Uterus (tissue), 4 donors: ENCODE results near the gene SMAD5. TPM values are rescaled to one million over a fixed set of nuclear protein-coding genes. Genes with fewer than 3 reads are reported as not detected.
A peak's percentile ranks its signal among the peaks of the same experiment; 100 is the strongest.

Experiments
- DNase-seq, 2 donors: peaks; one replicate each; pipeline ENCODE4 v3.0.0-alpha.2; 2019 to 2020
- H3K27ac ChIP-seq, 2 donors: fragments of 200-600 bp; sonication (generic); 1 replicate in 1 of 2; 2 replicates in 1 of 2; pipeline ENCODE4 v1.5.1; 2016 to 2018
- H3K27me3 ChIP-seq, 2 donors: fragments of 200-600 bp; sonication (generic); one replicate each; pipeline ENCODE4 v1.5.1; 2018 to 2019; ENCODE audit warnings: control low read depth in 1 of 2
- H3K36me3 ChIP-seq, 2 donors: fragments of 200-600 bp; sonication (generic); one replicate each; pipeline ENCODE4 v1.5.1; 2019; ENCODE audit warnings: control low read depth in 1 of 2
- H3K4me1 ChIP-seq, 2 donors: fragments of 200-600 bp; sonication (generic); one replicate each; pipeline ENCODE4 v1.5.1; 2018 to 2019; ENCODE audit warnings: control low read depth in 1 of 2
- H3K4me3 ChIP-seq, 2 donors: fragments of 200-600 bp; sonication (generic); 1 replicate in 1 of 2; 2 replicates in 1 of 2; pipeline ENCODE4 v1.5.1; 2018 to 2019; ENCODE audit warnings: mild to moderate bottlenecking in 1 of 2
- H3K9me3 ChIP-seq, 2 donors: fragments of 200-600 bp; sonication (generic); one replicate each; pipeline ENCODE4 v1.5.1; 2019; ENCODE audit warnings: control low read depth in 1 of 2
- CTCF ChIP-seq, 4 experiments: fragments of 200-600 bp in 2 of 4; fragments of 450-650 bp in 2 of 4; sonication (generic) in 2 of 4; IDR thresholded peaks; one replicate each; pipeline ENCODE4 v1.5.1; 2016 to 2019; ENCODE audit warnings: antibody characterized with exemption in 4 of 4, mild to moderate bottlenecking in 2 of 4, moderate library complexity in 1 of 4
- POLR2A ChIP-seq, 2 donors: fragments of 450-650 bp; IDR thresholded peaks; one replicate each; pipeline ENCODE4 v1.6.1; 2016; ENCODE audit warnings: antibody characterized with exemption in 2 of 2, mild to moderate bottlenecking in 1 of 2, moderate library complexity in 1 of 2
- intact Hi-C: fragments of 100-400 bp; cut with DNase I; formaldehyde crosslinking; loops from one replicate; pipeline ENCODE4 v1.15.1; 2023; ENCODE audit warnings: low total_unique reads
- total RNA-seq, 4 donors: library from RNA; depleted of rRNA in 3 of 4; stranded (reverse); fragments of >200 nt in 3 of 4; gene quantifications; one replicate each; pipeline versions ENCODE4 v1.1.0 to v1.2.4, GENCODE V29; 2014 to 2023
- donor health status: DM: yes; HTN: yes; CAD: no.

SMAD5 gene
- total RNA-seq, 4 donors from 2014 or later: 33.0 to 193 (median 102) TPM

GRCh38 chr5:136190904-136191303 is 58.3 kb downstream of the SMAD5 start:
- peaks cover 0 to 15% of the 10 kb centered on the region in 2 donors for H3K4me1 ChIP-seq
- peaks cover 15 to 16% of the 10 kb centered on the region in 2 donors for H3K27me3 ChIP-seq
- intact Hi-C loops: no loop called here
- DNase-seq: no peak
- TF ChIP-seq CTCF (IDR thresholded peaks at IDR 0.05) (no peak), POLR2A (IDR thresholded peaks at IDR 0.05) (no peak)
- H3K36me3 ChIP-seq: no peaks in the 10 kb centered on the region
- no peaks in the 10 kb centered on the region for H3K9me3 ChIP-seq
- no peak overlapping the region for H3K4me3 ChIP-seq
- H3K27ac ChIP-seq: no peak overlapping the region

DNA sequence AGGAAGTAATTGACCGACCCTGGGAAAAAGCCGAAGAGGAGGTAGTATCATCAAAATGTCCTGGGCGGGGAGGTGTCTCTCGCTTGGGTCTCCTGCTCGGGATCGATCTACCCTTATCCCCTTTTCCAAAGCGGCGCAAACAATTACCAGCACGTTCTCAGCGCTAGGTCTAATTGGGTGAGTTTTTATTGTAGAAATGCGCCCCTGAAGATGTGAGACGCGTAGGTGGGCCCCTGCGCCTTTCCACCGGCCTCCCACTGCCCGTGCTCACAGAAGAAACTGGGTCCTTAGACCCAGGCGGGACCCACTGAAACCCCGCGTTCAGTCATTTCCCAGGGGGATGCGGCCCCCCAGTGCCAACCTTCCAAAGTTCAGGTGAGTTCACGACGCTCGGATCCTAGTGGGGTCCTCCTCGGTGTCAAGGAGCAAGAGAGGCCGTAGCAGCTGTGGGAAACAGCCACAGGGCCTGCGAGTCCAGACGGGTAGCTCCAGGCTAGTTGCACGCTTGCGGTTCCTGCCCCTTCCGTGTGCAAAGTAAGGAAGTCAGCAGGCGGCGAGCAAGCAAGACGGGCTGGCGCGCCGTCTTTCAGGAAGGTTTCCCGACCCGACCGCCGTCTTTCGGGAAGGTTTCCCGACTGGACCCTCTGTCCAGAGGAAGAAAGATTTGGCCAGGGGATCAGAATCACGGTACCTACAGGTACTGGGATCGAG is 58.8 kb downstream of the SMAD5 start:
- Histone ChIP-seq H3K36me3 (no peaks in the 10 kb centered on the region), H3K4me1 (peaks cover 0 to 15% of the 10 kb centered on the region in 2 donors), H3K27ac (no peak overlapping the region), H3K4me3 (no peak overlapping the region), H3K27me3 (peaks cover 15 to 16% of the 10 kb centered on the region in 2 donors), H3K9me3 (no peaks in the 10 kb centered on the region)
- DNase-seq: no peak
- intact Hi-C loops: no loop called here
- TF ChIP-seq POLR2A (IDR thresholded peaks at IDR 0.05): no peak
- no peak for TF ChIP-seq CTCF (IDR thresholded peaks at IDR 0.05)

GRCh38 chr5:136192015-136192525 is 59.4 kb downstream of the SMAD5 start:
- H3K36me3 ChIP-seq: no peaks in the 10 kb centered on the region
- no peak for DNase-seq
- H3K9me3 ChIP-seq: no peaks in the 10 kb centered on the region
- H3K27me3 ChIP-seq: peaks cover 15 to 16% of the 10 kb centered on the region in 2 donors
- intact Hi-C loops: no loop called here
- peak overlapping the region in 1 of 2 donors; percentile 16 for H3K4me3 ChIP-seq
- no peak for TF ChIP-seq CTCF (IDR thresholded peaks at IDR 0.05)
- TF ChIP-seq POLR2A (IDR thresholded peaks at IDR 0.05): no peak
- H3K27ac ChIP-seq: no peak overlapping the region
- H3K4me1 ChIP-seq: peaks cover 0 to 15% of the 10 kb centered on the region in 2 donors

GRCh38 chr5:136192526-136193321 is 60.1 kb downstream of the SMAD5 start, which contains the start of gene SMIM32:
TSS of gene SMIM32 (minus strand) at chr5:136193162. CDS start at chr5:136192524, 638 bp downstream.
- no peaks in the 10 kb centered on the region for H3K9me3 ChIP-seq
- no peak for DNase-seq
- peaks cover 15 to 16% of the 10 kb centered on the region in 2 donors for H3K27me3 ChIP-seq
- H3K4me1 ChIP-seq: peaks cover 0 to 15% of the 10 kb centered on the region in 2 donors
- no peaks in the 10 kb centered on the region for H3K36me3 ChIP-seq
- H3K27ac ChIP-seq: no peak within 1 kb of the TSS
- TF ChIP-seq POLR2A (IDR thresholded peaks at IDR 0.05) (no peak), CTCF (IDR thresholded peaks at IDR 0.05) (no peak)
- peak within 1 kb of the TSS; percentile 15 to 16 for H3K4me3 ChIP-seq
- intact Hi-C loops: no loop called here
